HG03439 (cell line): Measurements from ENCODE around the gene C11orf58.

Source experiments
- ATAC-seq: cut with Tn5 transposase; IDR thresholded peaks from one replicate; pipeline ENCODE4 v1.9.1; 2021; ENCODE audit warnings: mild to moderate bottlenecking, moderate library complexity; ENCODE audit not compliant: unreplicated experiment

Gene C11orf58

DNA sequence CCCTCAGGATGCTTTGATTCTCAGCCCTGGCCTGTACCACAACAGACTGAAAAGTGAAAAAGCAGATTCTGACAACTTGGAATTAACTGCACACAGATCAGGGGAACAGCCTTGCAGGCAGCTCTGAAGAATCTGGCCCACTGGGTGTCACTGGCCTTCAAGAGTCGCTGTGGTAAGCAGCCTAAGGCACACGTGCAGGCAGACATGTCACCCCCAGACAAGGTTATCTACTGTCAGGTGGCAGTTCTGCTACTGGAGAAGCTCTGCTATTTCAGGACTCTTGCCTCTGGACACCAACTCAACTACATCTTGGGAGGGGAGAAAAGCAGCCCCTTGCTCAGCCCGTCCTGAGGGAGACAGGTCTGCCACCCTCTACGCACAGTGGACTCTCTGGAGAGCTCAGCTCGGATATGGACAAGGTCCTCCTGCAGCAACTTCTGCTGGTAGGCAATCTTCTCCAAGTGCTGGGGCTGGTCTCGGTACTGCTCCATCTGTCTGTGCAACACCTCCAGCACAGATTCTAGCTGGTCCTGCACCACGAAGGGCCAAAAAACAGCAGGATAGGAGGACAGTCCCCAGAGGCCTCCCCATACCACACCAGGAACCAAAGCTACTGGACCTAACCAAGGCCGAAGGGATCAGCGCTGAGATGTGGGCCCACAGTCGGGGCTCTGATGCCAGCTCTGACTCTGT lies 63.0 kb downstream of the C11orf58 start:
- no peak for ATAC-seq

DNA sequence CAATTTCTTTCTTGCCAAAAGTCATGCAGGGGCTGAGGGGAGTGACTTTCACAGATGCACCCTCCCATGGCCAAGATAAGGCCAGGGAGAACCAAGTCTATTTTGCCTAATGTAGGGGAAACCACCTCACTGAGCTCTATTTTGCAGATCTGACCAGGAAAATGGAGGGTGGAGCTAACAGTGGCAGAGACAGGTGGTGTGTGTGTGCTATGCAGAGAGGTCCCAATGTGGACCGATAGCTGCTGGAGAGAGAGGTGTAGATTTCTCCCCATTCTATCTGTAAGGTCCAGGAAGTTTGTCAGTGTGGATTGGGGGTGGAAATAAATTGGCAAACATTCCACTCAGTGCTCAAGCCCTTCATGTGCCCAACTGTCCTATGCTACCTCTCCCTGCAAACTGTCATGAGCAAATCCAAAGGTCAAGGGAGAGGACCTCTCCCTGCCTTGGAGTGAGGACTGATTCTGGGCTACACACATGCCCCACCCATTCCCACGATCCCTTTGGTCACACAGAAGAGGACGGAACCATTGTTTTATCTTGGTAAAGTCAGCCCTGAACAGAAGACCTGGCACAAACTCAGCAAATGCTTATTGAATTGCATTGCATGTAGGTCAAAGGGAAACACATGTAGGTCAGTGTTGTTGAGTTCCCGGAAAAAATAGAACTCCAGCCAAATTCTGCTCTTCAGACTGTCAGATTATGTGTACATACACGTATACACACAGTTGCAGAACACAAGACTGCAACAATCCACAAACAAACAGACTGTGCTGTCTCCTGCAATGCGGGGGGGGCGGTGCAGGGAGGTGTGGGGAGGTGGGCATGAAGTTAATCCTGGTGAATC lies 65.9 kb downstream of the C11orf58 start:
- no peak for ATAC-seq

DNA sequence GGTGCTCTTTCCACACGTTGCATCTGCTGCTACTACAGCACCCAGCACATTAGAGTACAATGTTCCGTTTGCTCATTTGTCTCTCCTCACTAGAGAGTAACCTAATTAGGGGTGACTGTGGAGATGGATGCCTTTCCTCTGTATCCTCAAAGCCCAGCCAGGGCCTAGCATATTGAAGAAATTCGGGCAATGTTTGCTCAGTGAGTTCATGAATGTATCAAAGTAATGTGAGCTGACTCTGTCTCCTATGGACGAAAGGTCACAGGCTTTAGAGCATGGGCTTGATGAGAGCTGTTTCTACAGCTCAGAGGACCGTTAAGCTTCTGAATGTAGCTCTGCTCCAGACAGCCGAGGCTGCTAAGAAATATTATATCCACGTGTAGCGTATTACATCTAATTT lies 67.5 kb downstream of the C11orf58 start:
- no peak for ATAC-seq

DNA sequence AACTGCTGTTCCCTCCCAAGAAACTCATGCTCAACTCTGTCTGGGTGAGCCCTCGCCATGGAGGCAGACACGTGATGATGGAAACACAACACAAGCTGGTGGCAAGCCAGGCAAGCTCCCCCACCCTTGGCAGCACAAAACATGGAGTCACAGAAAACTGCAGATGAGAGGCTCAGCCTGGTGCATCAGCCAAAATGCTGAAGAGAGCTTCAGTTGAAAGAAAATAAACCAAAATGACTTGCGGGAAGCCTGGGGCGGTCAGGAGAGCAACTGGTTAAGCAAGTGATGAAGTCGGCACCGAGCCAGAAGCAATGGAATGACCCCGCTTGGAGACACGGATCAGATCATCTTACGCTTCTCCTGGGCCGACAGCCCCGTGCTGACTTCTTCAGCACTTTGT lies 68.3 kb downstream of the C11orf58 start:
- no peak for ATAC-seq

DNA sequence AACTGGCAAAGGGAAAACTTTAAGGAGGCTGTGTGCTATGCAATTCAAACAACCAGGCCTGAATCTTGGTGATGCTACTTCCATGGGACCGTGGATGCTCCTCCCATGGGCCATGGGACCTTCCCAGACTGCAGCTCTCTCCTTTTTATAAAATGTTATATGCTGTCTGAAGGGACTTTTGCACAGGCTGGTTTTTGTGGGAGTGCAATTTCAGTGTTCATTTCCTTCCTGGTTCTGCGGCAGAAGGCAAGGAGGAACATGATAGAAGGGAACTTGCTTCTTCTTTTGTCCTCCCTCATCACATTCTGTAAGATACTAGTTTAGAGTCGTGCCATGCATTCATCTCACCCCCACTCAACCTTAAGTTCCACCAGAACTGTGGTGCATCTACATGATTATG lies 68.9 kb downstream of the C11orf58 start:
- ATAC-seq, result no peak
